GM12874 (cell line): Measurements from ENCODE around the gene LRRFIP1.

Experiments used
- TF ChIP-seq, protein P1 (sequence below): IDR thresholded peaks from 2 replicates; pipeline ENCODE4 v1.5.1; 2011; ENCODE audit warnings: low read depth, mild to moderate bottlenecking, control low read depth, low read length, moderate library complexity; ENCODE audit not compliant: insufficient read depth

LRRFIP1 gene

DNA sequence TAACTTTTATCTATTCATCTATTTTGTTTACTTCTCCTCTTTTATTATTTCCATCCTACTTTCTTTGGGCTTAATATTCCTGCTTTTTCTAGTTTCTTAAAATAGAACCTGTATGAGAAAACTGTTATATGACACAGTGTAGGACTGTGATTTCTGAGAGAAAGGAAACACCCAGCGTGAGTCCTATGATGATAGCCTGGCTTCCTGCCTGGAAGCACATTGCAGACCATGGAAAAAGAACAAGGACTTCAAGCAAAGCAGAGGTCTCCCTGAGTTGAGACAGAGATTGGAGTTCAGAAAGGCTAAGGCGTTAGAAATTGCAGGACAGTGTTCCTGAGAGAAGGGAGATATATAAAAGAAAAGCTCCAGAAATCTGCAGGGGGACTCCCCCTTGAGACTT, 178.9 kb downstream of the LRRFIP1 start:
- TF ChIP-seq, protein P1, sequence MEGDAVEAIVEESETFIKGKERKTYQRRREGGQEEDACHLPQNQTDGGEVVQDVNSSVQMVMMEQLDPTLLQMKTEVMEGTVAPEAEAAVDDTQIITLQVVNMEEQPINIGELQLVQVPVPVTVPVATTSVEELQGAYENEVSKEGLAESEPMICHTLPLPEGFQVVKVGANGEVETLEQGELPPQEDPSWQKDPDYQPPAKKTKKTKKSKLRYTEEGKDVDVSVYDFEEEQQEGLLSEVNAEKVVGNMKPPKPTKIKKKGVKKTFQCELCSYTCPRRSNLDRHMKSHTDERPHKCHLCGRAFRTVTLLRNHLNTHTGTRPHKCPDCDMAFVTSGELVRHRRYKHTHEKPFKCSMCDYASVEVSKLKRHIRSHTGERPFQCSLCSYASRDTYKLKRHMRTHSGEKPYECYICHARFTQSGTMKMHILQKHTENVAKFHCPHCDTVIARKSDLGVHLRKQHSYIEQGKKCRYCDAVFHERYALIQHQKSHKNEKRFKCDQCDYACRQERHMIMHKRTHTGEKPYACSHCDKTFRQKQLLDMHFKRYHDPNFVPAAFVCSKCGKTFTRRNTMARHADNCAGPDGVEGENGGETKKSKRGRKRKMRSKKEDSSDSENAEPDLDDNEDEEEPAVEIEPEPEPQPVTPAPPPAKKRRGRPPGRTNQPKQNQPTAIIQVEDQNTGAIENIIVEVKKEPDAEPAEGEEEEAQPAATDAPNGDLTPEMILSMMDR: no peak

DNA sequence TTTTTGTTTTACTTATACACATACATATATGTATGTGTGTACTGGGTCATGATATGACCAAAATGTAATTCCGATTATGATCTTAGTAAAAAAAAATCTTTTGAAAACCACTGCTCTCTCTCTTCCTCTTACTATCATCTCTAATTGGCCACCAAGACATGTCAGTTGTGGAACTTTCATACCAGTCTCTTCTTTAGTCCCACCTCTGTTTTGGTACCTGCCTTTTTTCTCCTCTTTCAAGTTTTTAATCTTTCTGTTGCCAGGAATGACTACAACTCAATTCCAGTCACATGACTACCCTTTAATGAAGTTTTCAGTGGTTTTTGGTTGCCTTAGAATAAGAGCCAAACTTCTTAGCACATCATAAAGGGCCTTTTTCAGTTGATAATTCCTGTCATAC, 188.2 kb downstream of the LRRFIP1 start:
- TF ChIP-seq, protein P1: no peak

DNA sequence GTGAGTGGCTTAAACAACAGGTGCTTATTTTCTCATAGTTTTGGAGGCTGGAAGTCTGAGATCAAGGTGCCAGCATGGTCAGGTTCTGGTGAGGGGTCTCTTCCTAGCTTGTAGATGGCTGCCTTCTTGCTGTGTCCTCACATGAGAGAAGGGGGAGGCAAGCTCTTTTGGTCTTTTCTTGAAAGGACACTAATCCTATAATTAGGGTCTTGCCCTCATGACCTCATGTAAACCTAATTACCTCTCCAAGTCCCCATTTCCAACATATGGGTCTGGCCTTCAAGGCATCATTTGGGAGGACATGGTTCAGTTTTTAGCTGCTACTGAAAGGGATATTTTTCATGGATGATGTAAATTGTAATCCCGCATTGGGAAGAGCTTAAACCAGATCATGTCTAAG, 189.1 kb downstream of the LRRFIP1 start:
- TF ChIP-seq, protein P1: no peak

DNA sequence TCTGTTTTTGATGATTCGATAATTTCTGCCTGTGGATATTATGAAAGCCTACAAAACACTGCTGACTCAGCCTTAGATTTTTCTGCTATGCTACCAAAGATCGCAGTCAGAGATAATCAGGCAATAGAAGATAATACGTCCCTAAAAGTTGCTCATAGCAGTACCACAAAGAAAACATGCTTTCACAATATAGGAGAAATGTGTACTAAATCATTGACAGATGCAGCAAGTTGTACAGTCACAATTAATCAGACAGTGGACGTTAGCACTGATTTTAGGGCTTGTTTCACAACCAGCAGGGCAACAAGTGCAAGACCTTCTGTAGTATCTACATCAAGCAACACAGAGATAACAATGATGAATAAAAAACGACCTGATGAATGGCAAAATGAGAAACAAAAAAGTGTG, 190.7 kb downstream of the LRRFIP1 start:
- TF ChIP-seq, protein P1: no peak

DNA sequence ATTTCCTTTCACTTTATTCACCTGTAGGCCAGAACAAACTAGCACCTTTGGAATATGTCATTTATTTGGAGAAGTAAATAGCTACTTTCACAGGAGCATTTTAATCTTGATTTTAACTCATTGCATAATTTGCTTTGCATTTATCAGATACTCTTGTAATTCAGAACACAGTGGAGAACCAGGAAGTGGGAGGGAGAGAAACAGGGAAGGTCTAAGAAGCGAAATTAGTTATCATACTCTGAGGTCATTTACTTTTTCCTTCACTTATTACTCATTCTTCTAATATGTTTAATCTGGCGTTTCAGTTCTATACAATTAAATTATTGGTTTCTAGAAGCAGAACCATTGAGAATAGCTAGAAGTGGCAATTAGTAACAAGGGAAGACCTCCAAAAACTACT, 191.8 kb downstream of the LRRFIP1 start:
- TF ChIP-seq, protein P1: no peak

DNA sequence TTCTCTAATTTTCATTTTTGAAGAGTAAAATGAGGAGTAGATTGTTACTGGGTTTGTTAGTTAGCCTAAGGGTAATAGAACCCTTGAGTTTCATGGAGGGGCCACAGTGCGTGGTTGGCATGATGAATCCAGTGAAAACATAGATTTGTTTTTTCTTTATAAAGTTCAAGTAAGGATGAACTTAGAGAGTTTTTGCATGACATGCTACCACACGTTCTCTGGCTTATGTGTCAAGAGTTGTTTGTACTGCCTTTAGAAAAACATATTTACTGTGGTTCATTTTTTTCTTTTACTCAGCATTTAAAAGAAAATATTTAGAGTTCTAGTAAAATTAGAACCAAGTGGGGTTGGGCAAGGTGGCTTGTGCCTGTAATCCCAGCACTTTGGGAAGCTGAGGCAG, 193.0 kb downstream of the LRRFIP1 start:
- TF ChIP-seq, protein P1: no peak

DNA sequence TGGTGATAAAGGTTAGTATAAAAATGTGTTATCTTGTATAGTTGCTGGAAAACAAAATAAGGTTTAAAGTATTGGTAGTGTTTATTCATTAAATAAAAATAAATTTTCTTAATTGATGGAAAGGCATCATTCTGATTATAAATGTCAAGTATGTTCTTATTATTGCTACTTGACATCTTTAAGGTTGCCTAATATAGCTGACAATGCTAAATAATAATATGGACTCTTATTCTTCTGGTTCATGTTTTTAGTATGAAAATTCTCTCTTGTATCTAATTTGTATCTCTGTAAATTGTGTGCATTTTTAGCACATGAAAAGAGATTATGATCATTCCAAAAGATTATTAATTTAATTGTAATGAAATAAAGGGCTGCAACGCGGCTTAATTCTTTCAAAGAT, 196.2 kb downstream of the LRRFIP1 start:
- TF ChIP-seq, protein P1: no peak

DNA sequence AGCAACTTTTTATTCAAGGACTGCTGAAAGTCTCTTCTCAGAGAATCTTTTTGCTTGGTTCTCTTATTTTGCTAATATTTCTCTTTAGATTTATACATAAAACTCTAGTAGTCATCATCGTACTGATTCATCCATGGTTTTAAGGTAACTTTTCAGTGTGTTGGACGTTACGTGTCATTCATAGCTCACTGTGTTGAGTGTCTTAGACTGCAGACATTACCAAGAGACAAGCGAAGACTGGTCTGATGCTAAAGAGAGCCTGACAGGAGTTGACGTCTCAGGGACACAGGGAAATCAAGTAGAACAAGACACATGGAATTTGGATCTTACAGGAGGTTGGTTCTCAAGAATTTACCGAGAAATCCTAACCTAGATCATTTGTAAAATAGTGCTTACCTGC, 196.7 kb downstream of the LRRFIP1 start:
- TF ChIP-seq, protein P1: no peak
